Smooth muscle cell (in vitro differentiated cells): ENCODE measurements around the gene DLST. TPM values are rescaled to one million over a fixed set of nuclear protein-coding genes. Genes with fewer than 3 reads are reported as not detected.

ENCODE experiments used
- DNase-seq: peaks from one replicate; lab custom pipeline; 2025; ENCODE audit not compliant: unreplicated experiment; lab: John Stamatoyannopoulos, UW
- H2AFZ ChIP-seq: fragments of 200-600 bp; sonication (generic); 2 replicates; pipeline ENCODE4 v1.6.0; 2016; ENCODE audit warnings: antibody characterized with exemption, low read depth, mild to moderate bottlenecking
- H3F3A ChIP-seq: fragments of 200-600 bp; sonication (generic); 2 replicates; pipeline ENCODE4 v1.6.0; 2017; ENCODE audit warnings: antibody characterized with exemption, low read depth
- H3K27ac ChIP-seq: fragments of 200-600 bp; sonication (generic); 2 replicates; pipeline ENCODE4 v1.5.1; 2016; ENCODE audit warnings: low read depth, mild to moderate bottlenecking
- H3K27me3 ChIP-seq: fragments of 200-600 bp; sonication (generic); 2 replicates; pipeline ENCODE4 v1.6.1; 2016; ENCODE audit warnings: low read depth, mild to moderate bottlenecking
- H3K36me3 ChIP-seq: fragments of 200-600 bp; sonication (generic); 2 replicates; pipeline ENCODE4 v1.5.1; 2016; ENCODE audit warnings: low read depth
- H3K4me1 ChIP-seq: fragments of 200-600 bp; sonication (generic); 2 replicates; pipeline ENCODE4 v1.5.1; 2016; ENCODE audit warnings: low read depth
- H3K4me2 ChIP-seq: fragments of 200-600 bp; sonication (generic); 2 replicates; pipeline ENCODE4 v1.6.0; 2016; ENCODE audit warnings: mild to moderate bottlenecking
- H3K4me3 ChIP-seq: fragments of 200-600 bp; sonication (generic); 2 replicates; pipeline ENCODE4 v1.5.1; 2016; ENCODE audit warnings: mild to moderate bottlenecking
- H3K79me2 ChIP-seq: fragments of 200-600 bp; sonication (generic); 2 replicates; pipeline ENCODE4 v1.6.0; 2016; ENCODE audit warnings: low read depth, mild to moderate bottlenecking
- H3K9ac ChIP-seq: fragments of 200-600 bp; sonication (generic); 2 replicates; pipeline ENCODE4 v1.6.0; 2016; ENCODE audit warnings: low read depth
- H3K9me3 ChIP-seq: fragments of 200-600 bp; sonication (generic); replicated peaks from 2 replicates; pipeline ENCODE4 v1.5.1; 2016; ENCODE audit warnings: low read depth
- H4K20me1 ChIP-seq: fragments of 200-600 bp; sonication (generic); 2 replicates; pipeline ENCODE4 v1.6.0; 2016; ENCODE audit warnings: low read depth
- CTCF ChIP-seq: fragments of 200-600 bp; sonication (generic); IDR thresholded peaks from 2 replicates; pipeline ENCODE4 v1.5.1; 2017; ENCODE audit warnings: borderline replicate concordance, mild to moderate bottlenecking, antibody characterized with exemption; ENCODE audit not compliant: insufficient read depth, poor library complexity, severe bottlenecking
- WGBS: methylation state at CpG from one replicate; pipeline ENCODE4 v1.1.7; 2016; ENCODE audit warnings: low lambda C conversion rate; 5-methylcytosine and 5-hydroxymethylcytosine counted together
- polyA plus RNA-seq: library from polyadenylated mRNA; unstranded; fragments of >200 nt; fragmentation: Nextera tagmentation; extraction: Ambion mirVana; gene quantifications from 2 replicates; pipeline ENCODE4 v1.2.1, GENCODE V29; 2016
- total RNA-seq: library from RNA; depleted of rRNA; stranded (reverse); fragments of >200 nt; gene quantifications from 2 replicates; pipeline ENCODE4 v1.2.3, GENCODE V29; 2014

The DLST gene
- total and polyA plus RNA-seq, 2 experiments from 2014 or later = 4.9 to 46.9 TPM

- no peaks in the 10 kb centered on the region for H3K36me3 ChIP-seq
- H3K9ac ChIP-seq = no peak overlapping the region
- no peaks in the 10 kb centered on the region for H4K20me1 ChIP-seq
- H3K27ac ChIP-seq = no peak overlapping the region
- no peak overlapping the region for H3K4me2 ChIP-seq
- H3K79me2 ChIP-seq = no peaks in the 10 kb centered on the region
- H3K27me3 ChIP-seq = no peaks in the 10 kb centered on the region
- H3K4me1 ChIP-seq = peaks cover 4% of the 10 kb centered on the region
- 73% methylated on average over 17 of the region's 17 CpGs for WGBS
- no peak overlapping the region for H3K4me3 ChIP-seq
- H3F3A ChIP-seq = peaks cover 2% of the 10 kb centered on the region
- no peak overlapping the region for H2AFZ ChIP-seq
- H3K9me3 ChIP-seq = no peaks in the 10 kb centered on the region
- no peak for DNase-seq
- peak; percentile 59 for TF ChIP-seq CTCF
These were observed 63.6 kb downstream of the DLST start for GRCh38 chr14:74945261-74945851.

- DNase-seq = peak; percentile 31
- H3K27me3 ChIP-seq = no peaks in the 10 kb centered on the region
- H3K9ac ChIP-seq = no peak overlapping the region
- peaks cover 4% of the 10 kb centered on the region for H3K4me1 ChIP-seq
- no peak overlapping the region for H3K27ac ChIP-seq
- H3K9me3 ChIP-seq = no peaks in the 10 kb centered on the region
- H3K36me3 ChIP-seq = no peaks in the 10 kb centered on the region
- no peaks in the 10 kb centered on the region for H4K20me1 ChIP-seq
- H3F3A ChIP-seq = no peaks in the 10 kb centered on the region
- H3K4me3 ChIP-seq = no peak overlapping the region
- no peaks in the 10 kb centered on the region for H3K79me2 ChIP-seq
- WGBS = 56% methylated on average over 17 of the region's 17 CpGs
- H2AFZ ChIP-seq = no peak overlapping the region
- peak; percentile 79 for TF ChIP-seq CTCF
- H3K4me2 ChIP-seq = no peak overlapping the region
These were observed 64.3 kb downstream of the DLST start for GRCh38 chr14:74945852-74946658.

- no peak overlapping the region for H3K9ac ChIP-seq
These were observed 65.1 kb downstream of the DLST start for GRCh38 chr14:74946659-74947281.

More at GRCh38 chr14:74946659-74947281, 65.1 kb downstream of the DLST start:
- Histone ChIP-seq H3K4me3 (no peak overlapping the region), H3K9me3 (no peaks in the 10 kb centered on the region), H3K4me2 (no peak overlapping the region), H3K4me1 (peaks cover 7% of the 10 kb centered on the region), H3K27ac (no peak overlapping the region), H3F3A (no peaks in the 10 kb centered on the region), H3K79me2 (no peaks in the 10 kb centered on the region), H3K36me3 (no peaks in the 10 kb centered on the region), H4K20me1 (no peaks in the 10 kb centered on the region), H3K27me3 (no peaks in the 10 kb centered on the region), H2AFZ (no peak overlapping the region)
- 43% methylated on average over 5 of the region's 5 CpGs for WGBS
- no peak for DNase-seq
- no peak for TF ChIP-seq CTCF
